Measurements from ENCODE around the gene ACTR3.

The ACTR3 gene

DNA sequence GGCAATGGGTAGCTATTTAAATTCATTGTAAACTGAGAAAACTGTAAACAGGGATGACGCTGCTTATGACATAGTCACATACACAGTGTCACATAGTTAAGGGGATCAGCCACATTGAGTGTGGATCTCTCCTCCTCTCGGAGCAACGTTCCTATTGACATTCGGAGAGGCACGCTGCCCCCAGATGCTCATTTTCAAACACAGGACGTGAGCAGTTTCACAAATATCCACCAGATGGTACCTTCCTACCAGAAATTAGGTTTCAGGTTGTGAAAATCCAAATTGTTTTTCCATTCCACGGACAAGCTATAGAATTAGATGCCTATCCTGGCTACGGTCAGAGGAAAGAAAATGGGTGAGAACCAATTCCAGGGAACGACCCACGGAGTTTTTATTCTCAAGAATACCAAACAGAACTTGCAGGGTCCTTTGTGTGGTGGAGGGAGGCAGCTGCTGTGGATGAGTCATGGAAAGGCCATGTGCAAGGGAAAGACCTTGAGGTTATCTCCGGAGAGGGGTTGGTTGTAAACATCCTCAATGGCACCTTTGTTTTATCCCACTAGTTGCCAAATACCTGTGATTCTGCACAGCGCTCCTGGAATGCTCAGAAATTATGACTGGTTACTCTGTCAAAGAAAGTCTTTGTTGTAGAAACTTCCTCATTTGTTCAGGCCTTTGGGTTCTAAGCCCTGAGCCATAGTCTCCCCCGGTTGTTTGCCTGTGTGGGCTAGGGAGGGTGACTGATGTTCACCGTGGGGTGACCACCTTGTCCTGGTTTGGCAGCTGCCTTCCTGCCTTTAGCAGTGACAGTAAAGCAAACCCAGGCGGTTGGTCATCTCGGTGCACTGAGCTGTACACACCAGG is 88.0 kb downstream of the ACTR3 start:
- Mint-ChIP-seq H3K36me3 (ENCODE audit: low read depth) (peaks cover 23% of the 10 kb centered on the region), H3K4me1 (ENCODE audit: low read depth) (peaks cover 13% of the 10 kb centered on the region), H3K4me3 (no peak overlapping the region), H3K9me3 (no peaks in the 10 kb centered on the region), H3K27ac (peak overlapping the region; percentile 41), H3K27me3 (no peaks in the 10 kb centered on the region)

GRCh38 chr2:113978524-113979190 is 88.8 kb downstream of the ACTR3 start:
- H3K27me3 Mint-ChIP-seq = no peaks in the 10 kb centered on the region
- H3K9me3 Mint-ChIP-seq = no peaks in the 10 kb centered on the region
- no peak overlapping the region for H3K4me3 Mint-ChIP-seq
- H3K4me1 Mint-ChIP-seq (ENCODE audit: low read depth) = peaks cover 13% of the 10 kb centered on the region
- peaks cover 21% of the 10 kb centered on the region for H3K36me3 Mint-ChIP-seq (ENCODE audit: low read depth)
- no peak overlapping the region for H3K27ac Mint-ChIP-seq

- Mint-ChIP-seq H3K27me3 (no peaks in the 10 kb centered on the region), H3K9me3 (no peaks in the 10 kb centered on the region), H3K36me3 (ENCODE audit: low read depth) (peaks cover 21% of the 10 kb centered on the region), H3K4me1 (ENCODE audit: low read depth) (peaks cover 13% of the 10 kb centered on the region), H3K4me3 (no peak overlapping the region), H3K27ac (no peak overlapping the region)
Observed at GRCh38 chr2:113979191-113980128, 89.6 kb downstream of the ACTR3 start.

GRCh38 chr2:113980946-113981345 is 91.1 kb downstream of the ACTR3 start:
- Mint-ChIP-seq H3K36me3 (ENCODE audit: low read depth) (peaks cover 10% of the 10 kb centered on the region), H3K27me3 (no peaks in the 10 kb centered on the region), H3K4me1 (ENCODE audit: low read depth) (peaks cover 13% of the 10 kb centered on the region), H3K27ac (no peak overlapping the region), H3K9me3 (no peaks in the 10 kb centered on the region), H3K4me3 (no peak overlapping the region)

GRCh38 chr2:113981404-113982134 is 91.7 kb downstream of the ACTR3 start:
- Mint-ChIP-seq H3K9me3 (no peaks in the 10 kb centered on the region), H3K36me3 (ENCODE audit: low read depth) (peaks cover 10% of the 10 kb centered on the region), H3K4me1 (ENCODE audit: low read depth) (peaks cover 13% of the 10 kb centered on the region), H3K4me3 (no peak overlapping the region), H3K27ac (no peak overlapping the region), H3K27me3 (no peaks in the 10 kb centered on the region)

- H3K4me1 Mint-ChIP-seq (ENCODE audit: low read depth) = no peaks in the 10 kb centered on the region
- H3K9me3 Mint-ChIP-seq = no peaks in the 10 kb centered on the region
- no peak overlapping the region for H3K27ac Mint-ChIP-seq
- H3K27me3 Mint-ChIP-seq = no peaks in the 10 kb centered on the region
- H3K4me3 Mint-ChIP-seq = no peak overlapping the region
- H3K36me3 Mint-ChIP-seq (ENCODE audit: low read depth) = peaks cover 16% of the 10 kb centered on the region
Observed at GRCh38 chr2:113985554-113986397, 95.9 kb downstream of the ACTR3 start.

DNA sequence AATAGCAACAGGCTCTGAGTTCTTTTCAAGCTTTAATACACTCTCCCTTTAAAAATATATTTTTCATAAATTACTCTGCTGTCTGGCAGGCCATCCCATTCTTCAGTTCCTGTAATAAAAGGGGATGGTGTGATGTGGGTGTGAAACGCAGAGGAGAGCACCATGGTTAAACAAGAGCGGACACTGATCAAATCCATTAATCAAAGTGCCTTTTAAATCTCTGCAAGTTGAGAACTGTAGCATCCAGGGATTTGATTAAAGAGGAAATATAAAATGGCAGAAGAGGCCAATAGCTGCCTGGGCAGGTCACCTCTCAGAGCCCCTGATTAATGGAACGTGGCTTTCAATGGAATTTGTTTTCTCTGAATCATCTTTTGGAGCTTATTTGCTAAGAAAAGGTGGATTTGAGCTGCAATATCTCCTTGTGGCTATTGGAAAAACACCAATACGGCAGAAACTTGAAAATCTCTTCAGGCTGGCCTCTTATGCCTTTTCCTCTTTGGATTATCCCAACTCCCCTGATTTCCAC is 96.9 kb downstream of the ACTR3 start:
- Mint-ChIP-seq H3K27ac (no peak overlapping the region), H3K9me3 (no peaks in the 10 kb centered on the region), H3K4me3 (no peak overlapping the region), H3K27me3 (no peaks in the 10 kb centered on the region), H3K36me3 (ENCODE audit: low read depth) (peaks cover 13% of the 10 kb centered on the region), H3K4me1 (ENCODE audit: low read depth) (no peaks in the 10 kb centered on the region)

DNA sequence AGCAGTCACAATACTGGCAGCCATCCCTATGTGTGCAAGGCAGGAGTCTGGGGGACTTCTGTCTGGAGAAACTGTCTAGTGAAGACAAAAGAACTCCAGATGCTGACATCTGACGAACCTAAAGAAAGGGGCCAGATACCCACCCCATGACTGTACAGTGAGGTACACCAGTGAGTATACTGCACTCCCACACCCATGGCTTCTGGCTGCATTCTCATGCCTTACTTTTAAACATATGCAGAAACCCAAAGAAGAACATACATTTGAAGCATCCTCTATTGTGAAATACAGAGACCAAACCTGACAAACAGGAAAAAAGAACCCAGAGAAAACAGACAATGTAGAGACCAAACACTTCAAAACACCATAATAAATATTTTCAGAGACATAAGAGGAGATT is 102.2 kb downstream of the ACTR3 start:
- H3K4me1 Mint-ChIP-seq (ENCODE audit: low read depth) = no peaks in the 10 kb centered on the region
- H3K4me3 Mint-ChIP-seq = no peak overlapping the region
- H3K27me3 Mint-ChIP-seq = no peaks in the 10 kb centered on the region
- no peak overlapping the region for H3K27ac Mint-ChIP-seq
- H3K36me3 Mint-ChIP-seq (ENCODE audit: low read depth) = peaks cover 10% of the 10 kb centered on the region
- peaks cover 3% of the 10 kb centered on the region for H3K9me3 Mint-ChIP-seq

- peaks cover 3% of the 10 kb centered on the region for H3K9me3 Mint-ChIP-seq
- no peaks in the 10 kb centered on the region for H3K27me3 Mint-ChIP-seq
- H3K36me3 Mint-ChIP-seq (ENCODE audit: low read depth) = peaks cover 4% of the 10 kb centered on the region
- no peaks in the 10 kb centered on the region for H3K4me1 Mint-ChIP-seq (ENCODE audit: low read depth)
- H3K4me3 Mint-ChIP-seq = no peak overlapping the region
- no peak overlapping the region for H3K27ac Mint-ChIP-seq
Observed at GRCh38 chr2:113996671-113997594, 107.0 kb downstream of the ACTR3 start.

GRCh38 chr2:114001152-114001551 is 111.3 kb downstream of the ACTR3 start:
- Mint-ChIP-seq H3K27ac (no peak overlapping the region), H3K36me3 (ENCODE audit: low read depth) (no peaks in the 10 kb centered on the region), H3K27me3 (peaks cover 7% of the 10 kb centered on the region), H3K4me3 (no peak overlapping the region), H3K4me1 (ENCODE audit: low read depth) (no peaks in the 10 kb centered on the region), H3K9me3 (no peaks in the 10 kb centered on the region)

DNA sequence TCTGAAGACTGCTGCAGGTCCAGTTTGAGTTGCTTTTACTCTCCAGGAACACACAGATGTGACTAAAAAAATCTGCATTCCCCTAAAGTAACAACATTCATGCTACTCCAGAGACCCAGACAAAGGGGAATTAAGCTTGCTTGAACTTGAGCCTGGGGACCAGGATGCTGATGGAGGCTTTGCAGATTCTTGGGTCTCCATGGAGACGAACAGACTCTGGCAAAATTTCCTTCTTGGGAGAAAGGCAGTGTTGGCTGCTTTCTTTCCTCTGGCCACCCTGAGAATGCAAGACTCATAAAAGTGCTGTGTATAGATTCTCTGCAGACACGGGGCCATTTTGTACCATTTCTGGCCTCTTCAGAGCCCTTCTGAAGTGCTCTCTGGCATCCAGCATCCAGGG is 112.0 kb downstream of the ACTR3 start:
- H3K27ac Mint-ChIP-seq = no peak overlapping the region
- H3K36me3 Mint-ChIP-seq (ENCODE audit: low read depth) = no peaks in the 10 kb centered on the region
- no peak overlapping the region for H3K4me3 Mint-ChIP-seq
- H3K4me1 Mint-ChIP-seq (ENCODE audit: low read depth) = no peaks in the 10 kb centered on the region
- no peaks in the 10 kb centered on the region for H3K9me3 Mint-ChIP-seq
- H3K27me3 Mint-ChIP-seq = peaks cover 7% of the 10 kb centered on the region

GRCh38 chr2:114005110-114005783 is 115.4 kb downstream of the ACTR3 start:
- H3K4me3 Mint-ChIP-seq = no peak overlapping the region
- H3K9me3 Mint-ChIP-seq = no peaks in the 10 kb centered on the region
- no peaks in the 10 kb centered on the region for H3K4me1 Mint-ChIP-seq (ENCODE audit: low read depth)
- H3K36me3 Mint-ChIP-seq (ENCODE audit: low read depth) = no peaks in the 10 kb centered on the region
- no peak overlapping the region for H3K27ac Mint-ChIP-seq
- peaks cover 7% of the 10 kb centered on the region for H3K27me3 Mint-ChIP-seq

Data from stimulated activated naive CD8-positive, alpha-beta T cell treated with anti-CD3 and anti-CD28 coated beads, Interleukin-15, Interleukin-2, amounts not matched to agents 100 ng/mL and 50 ng/mL, for 24 hours (primary cell).